Lower leg skin (tissue), 4 donors: ENCODE measurements around the gene PIK3C2B. TPM values are rescaled to one million over a fixed set of nuclear protein-coding genes. Genes with fewer than 3 reads are reported as not detected.
"Not testable (repeated sequence)": the region's sequence is repeated elsewhere in the genome, so short reads cannot be mapped to it uniquely, and the experiment has no call there.

ENCODE experiments used
- DNase-seq, 2 donors: peaks; one replicate each; pipeline ENCODE4 v3.0.0-alpha.2; 2019; ENCODE audit warnings: low spot score in 2 of 2
- H3K4me3 ChIP-seq: fragments of 200-600 bp; sonication (generic); 2 replicates; pipeline ENCODE4 v1.5.1; 2017; ENCODE audit warnings: mild to moderate bottlenecking, low read depth; ENCODE audit not compliant: poor library complexity, severe bottlenecking
- CTCF ChIP-seq, 3 donors: fragments of 450-650 bp; IDR thresholded peaks; one replicate each; pipeline ENCODE4 v1.5.1; 2016; ENCODE audit warnings: antibody characterized with exemption in 3 of 3, mild to moderate bottlenecking in 3 of 3, moderate library complexity in 2 of 3
- POLR2A ChIP-seq, 2 donors: fragments of 450-650 bp; IDR thresholded peaks; one replicate each; pipeline ENCODE4 v1.6.1; 2016 to 2017; ENCODE audit warnings: antibody characterized with exemption in 2 of 2, mild to moderate bottlenecking in 1 of 2, moderate library complexity in 1 of 2
- WGBS, 2 donors: methylation state at CpG; one replicate each; pipeline ENCODE4 v1.1.5; 2018; 5-methylcytosine and 5-hydroxymethylcytosine counted together
- intact Hi-C: fragments of 100-400 bp; cut with DNase I; formaldehyde crosslinking; loops from one replicate; pipeline ENCODE4 v1.15.0; 2023; ENCODE audit warnings: low total_unique reads
- total RNA-seq, 4 donors: library from RNA; depleted of rRNA; stranded (reverse); fragments of >200 nt; gene quantifications; one replicate each; pipeline ENCODE4 v1.1.0, GENCODE V29; 2016

Gene PIK3C2B
- total RNA-seq, 4 donors from 2014 or later: 51.7 to 92.1 (median 62.1) TPM

- DNase-seq: no peak
- no peak overlapping the region for H3K4me3 ChIP-seq
- intact Hi-C loops: no loop called here
- 60 to 65% methylated on average over 5 of the region's 5 CpGs for WGBS, 2 donors
- TF ChIP-seq CTCF (IDR thresholded peaks at IDR 0.05): no peak
- TF ChIP-seq POLR2A (IDR thresholded peaks at IDR 0.05): no peak
These were observed 26.5 kb upstream of the PIK3C2B start for GRCh38 chr1:204520834-204521709.

- intact Hi-C loops, DNase-seq, H3K4me3 ChIP-seq: not testable (repeated sequence)
- WGBS, 2 donors: 89 to 90% methylated on average over 19 of the region's 19 CpGs
These were observed 22.8 kb upstream of the PIK3C2B start for GRCh38 chr1:204517382-204517781.

GRCh38 chr1:204516180-204516879 lies 21.7 kb upstream of the PIK3C2B start, which contains the start of gene MDM4:
MDM4 (plus strand) TSS chr1:204516406; CDS start chr1:204525519, 9,113 bp downstream.
- TF ChIP-seq CTCF (IDR thresholded peaks at IDR 0.05) (no peak), POLR2A (IDR thresholded peaks at IDR 0.05) (peak in 1 of 2 donors; percentile 0)
- DNase-seq: peak; percentile 91 to 97
- 0 to 1% methylated on average over 37 to 42 of the region's 43 CpGs for WGBS, 2 donors
- intact Hi-C loops: no loop called here
- peak within 1 kb of the TSS; percentile 87 for H3K4me3 ChIP-seq

GRCh38 chr1:204514828-204515227 lies 20.2 kb upstream of the PIK3C2B start:
- intact Hi-C loops: no loop called here
- no peak for DNase-seq
- 72 to 75% methylated on average over 2 of the region's 2 CpGs for WGBS, 2 donors
- H3K4me3 ChIP-seq: no peak overlapping the region
- no peak for TF ChIP-seq POLR2A (IDR thresholded peaks at IDR 0.05)
- no peak for TF ChIP-seq CTCF (IDR thresholded peaks at IDR 0.05)

- 65 to 67% methylated on average over 15 of the region's 15 CpGs for WGBS, 2 donors
- TF ChIP-seq POLR2A (IDR thresholded peaks at IDR 0.05) (no peak), CTCF (IDR thresholded peaks at IDR 0.05) (no peak)
- DNase-seq: no peak
- no peak overlapping the region for H3K4me3 ChIP-seq
- intact Hi-C loops: no loop called here
These were observed 18.6 kb upstream of the PIK3C2B start for GRCh38 chr1:204513117-204513716.

- H3K4me3 ChIP-seq: no peak overlapping the region
- no peak for DNase-seq
- no peak for TF ChIP-seq CTCF (IDR thresholded peaks at IDR 0.05)
- no peak for TF ChIP-seq POLR2A (IDR thresholded peaks at IDR 0.05)
- intact Hi-C loops: no loop called here
These were observed 16.8 kb upstream of the PIK3C2B start for GRCh38 chr1:204511366-204511765.
